GM21737 (cell line): Measurements from ENCODE around the gene GFM2.
"Not testable (repeated sequence)": the region's sequence is repeated elsewhere in the genome, so short reads cannot be mapped to it uniquely, and the experiment has no call there.

Experiments
- ATAC-seq: cut with Tn5 transposase; IDR thresholded peaks from one replicate; pipeline ENCODE4 v1.9.1; 2021; ENCODE audit warnings: mild to moderate bottlenecking, moderate library complexity; ENCODE audit not compliant: unreplicated experiment

GFM2 gene, protein sequence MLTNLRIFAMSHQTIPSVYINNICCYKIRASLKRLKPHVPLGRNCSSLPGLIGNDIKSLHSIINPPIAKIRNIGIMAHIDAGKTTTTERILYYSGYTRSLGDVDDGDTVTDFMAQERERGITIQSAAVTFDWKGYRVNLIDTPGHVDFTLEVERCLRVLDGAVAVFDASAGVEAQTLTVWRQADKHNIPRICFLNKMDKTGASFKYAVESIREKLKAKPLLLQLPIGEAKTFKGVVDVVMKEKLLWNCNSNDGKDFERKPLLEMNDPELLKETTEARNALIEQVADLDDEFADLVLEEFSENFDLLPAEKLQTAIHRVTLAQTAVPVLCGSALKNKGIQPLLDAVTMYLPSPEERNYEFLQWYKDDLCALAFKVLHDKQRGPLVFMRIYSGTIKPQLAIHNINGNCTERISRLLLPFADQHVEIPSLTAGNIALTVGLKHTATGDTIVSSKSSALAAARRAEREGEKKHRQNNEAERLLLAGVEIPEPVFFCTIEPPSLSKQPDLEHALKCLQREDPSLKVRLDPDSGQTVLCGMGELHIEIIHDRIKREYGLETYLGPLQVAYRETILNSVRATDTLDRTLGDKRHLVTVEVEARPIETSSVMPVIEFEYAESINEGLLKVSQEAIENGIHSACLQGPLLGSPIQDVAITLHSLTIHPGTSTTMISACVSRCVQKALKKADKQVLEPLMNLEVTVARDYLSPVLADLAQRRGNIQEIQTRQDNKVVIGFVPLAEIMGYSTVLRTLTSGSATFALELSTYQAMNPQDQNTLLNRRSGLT

GRCh38 chr5:74766849-74767578 lies at the start of gene GFM2, which contains the start of gene NSA2:
Gene GFM2 (minus strand): TSS chr5:74767117. CDS start chr5:74763742, 3,375 bp downstream.
Gene NSA2 (plus strand): TSS chr5:74767249. CDS start chr5:74767361, 112 bp downstream.
- ATAC-seq, result peak; percentile 87

GRCh38 chr5:74810915-74811314 lies 44.0 kb upstream of the GFM2 start:
- ATAC-seq, result no peak

DNA sequence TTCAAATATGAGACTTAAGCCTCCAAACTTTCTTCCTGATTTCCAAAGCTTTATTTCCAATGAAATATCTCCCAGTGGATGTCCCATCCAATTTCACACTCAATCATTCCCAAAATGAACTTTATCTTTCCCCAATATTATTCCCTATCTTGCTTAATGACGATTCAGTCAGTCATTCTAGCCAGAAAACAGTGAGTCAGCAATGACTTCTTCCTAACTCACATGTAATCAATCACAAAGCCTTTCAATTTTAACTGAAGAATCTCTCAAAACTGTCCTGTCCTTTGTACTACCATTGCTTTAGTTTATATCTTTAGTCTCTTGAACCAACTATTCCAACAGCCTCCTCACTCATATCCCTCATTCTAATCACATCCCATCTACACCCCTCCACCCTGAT lies 35.0 kb upstream of the GFM2 start:
- ATAC-seq, result no peak

DNA sequence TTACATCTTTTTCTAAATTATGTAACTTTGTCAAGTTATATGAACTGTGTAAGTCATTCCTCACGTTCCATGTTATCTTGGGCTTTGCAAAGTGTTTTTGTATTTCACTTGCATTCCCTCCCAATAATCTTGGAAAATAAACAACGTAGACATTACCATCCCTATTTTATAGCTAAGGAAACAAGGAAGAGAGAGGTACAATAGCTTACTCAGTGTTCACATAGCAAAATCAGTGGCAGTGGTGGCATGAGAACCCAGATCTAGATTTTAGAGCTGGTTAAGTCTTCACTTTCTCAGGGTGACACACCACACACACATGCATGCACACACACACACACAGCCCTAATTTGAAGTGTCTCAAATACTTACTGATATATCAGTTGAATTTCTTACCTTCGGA lies 34.3 kb upstream of the GFM2 start:
- ATAC-seq, result no peak

DNA sequence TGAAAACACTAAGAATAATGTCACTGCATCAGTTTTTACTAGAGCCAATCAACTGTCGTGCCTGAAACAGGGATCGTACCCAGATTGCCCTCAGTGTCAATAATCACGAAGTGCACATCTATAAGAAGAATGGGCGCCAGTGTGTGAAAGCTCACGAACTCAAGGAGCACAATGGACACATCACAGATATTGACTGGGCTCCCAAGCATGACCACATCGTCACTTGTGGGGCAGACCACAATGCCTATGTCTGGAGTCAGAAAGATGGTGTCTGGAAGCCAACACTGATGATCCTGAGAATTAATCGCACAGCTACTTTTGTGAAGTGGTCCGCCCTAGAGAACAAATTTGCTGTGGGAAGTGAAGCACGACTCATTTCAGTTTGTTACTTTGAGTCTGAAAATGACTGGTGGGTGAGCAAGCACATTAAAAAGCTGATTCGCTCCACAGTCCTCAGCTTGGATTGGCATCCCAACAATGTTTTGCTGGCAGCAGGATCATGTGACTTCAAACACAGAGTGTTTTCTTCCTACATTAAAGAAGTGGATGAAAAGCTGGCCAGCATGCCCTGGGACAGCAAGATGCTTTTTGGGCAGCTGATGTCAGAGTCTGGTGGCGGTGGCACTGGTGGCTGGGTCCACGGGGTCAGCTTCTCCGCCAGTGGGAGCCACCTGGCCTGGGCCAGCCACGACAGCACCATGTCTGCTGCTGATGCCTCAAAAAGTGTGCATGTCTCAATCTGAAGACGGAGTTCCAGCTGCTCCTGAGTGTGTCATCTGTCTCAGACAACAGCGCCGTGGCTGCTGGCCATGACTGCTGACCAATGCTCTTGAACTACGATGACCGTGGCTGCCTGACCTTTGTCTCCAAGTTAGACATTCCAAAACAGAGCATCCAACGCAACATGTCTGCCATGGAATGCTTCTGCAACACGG lies 32.3 kb upstream of the GFM2 start:
- no peak for ATAC-seq

- ATAC-seq, result not testable (repeated sequence)
Measured at GRCh38 chr5:74791669-74792068, 24.8 kb upstream of the GFM2 start.

DNA sequence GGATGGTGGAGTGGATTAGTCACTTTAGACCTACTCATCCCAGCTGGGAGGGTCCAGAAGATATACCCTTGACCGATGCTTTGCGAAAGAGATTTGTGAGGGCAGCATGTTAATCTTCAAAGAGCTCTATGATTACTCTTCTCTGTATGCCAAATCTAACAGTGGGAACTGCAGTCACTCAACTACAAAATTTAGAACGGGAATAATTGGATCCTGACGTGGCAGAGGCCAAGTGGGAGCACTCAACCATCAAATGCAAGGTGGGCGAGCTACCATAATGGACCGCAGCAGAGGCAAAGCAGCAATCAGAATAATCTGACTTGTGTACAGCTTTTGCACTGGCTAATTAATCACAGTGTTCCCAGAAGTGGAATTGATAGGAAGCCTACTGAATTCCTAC lies 20.5 kb upstream of the GFM2 start:
- no peak for ATAC-seq

- no peak for ATAC-seq
Measured at GRCh38 chr5:74786851-74787250, 19.9 kb upstream of the GFM2 start.

GRCh38 chr5:74778609-74779008 lies 11.7 kb upstream of the GFM2 start:
- ATAC-seq, result no peak

DNA sequence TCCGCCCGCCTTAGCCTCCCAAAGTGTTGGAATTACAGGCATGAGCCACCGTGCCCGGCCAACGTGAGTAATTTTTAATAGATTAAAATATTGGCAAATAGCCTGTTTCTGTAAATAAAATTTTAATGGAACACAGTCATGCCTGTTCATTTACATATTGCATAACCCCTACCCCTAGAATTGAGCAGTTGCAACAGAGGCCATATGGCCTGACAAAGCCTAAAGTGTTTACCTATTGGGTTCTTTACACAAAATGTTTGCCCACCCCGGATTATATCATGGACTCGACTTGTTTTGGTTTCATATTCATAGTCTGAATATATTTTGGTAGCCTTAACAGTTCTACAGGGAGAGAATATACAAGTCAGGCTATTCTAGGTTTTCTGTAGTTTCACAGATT lies 5.4 kb upstream of the GFM2 start:
- no peak for ATAC-seq

DNA sequence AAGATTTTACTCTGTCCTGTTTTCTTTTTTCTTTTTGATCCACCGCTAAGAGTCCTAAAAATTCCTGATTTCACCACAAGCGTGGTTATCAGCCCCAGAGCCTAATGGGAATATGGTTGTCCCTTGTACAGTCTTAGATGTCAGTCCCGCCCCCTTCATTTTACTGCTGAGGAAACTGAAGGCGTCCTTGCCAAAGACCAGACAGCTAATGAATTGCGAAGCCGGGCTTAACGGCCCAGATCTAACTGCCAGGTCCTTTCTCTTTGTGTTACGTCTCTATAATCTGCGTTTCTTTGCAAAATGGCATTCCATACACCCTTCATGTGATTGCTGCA lies 629 bp upstream of the GFM2 start:
- peak; percentile 9 for ATAC-seq

DNA sequence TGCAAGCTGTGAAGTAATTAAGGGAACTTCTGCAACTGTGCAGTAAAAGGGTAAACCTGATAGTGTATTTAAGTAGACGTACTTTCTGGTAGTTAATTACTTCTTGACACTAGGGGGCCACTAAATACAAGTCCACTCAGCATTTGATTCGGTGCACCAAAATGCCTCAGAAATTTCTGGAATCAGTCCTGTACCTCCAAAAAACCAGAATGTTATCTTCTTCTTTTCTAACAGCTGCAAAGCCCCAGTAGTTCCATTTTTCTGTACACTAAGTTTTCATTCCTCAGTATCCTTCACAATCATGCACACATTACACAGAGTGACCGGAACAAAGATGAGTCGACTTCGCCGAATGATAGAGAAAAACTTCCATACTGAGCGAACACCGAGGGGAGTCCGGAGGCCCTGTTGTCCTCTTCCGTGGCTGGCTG lies 484 bp downstream of the GFM2 start:
- ATAC-seq, result peak; percentile 41

DNA sequence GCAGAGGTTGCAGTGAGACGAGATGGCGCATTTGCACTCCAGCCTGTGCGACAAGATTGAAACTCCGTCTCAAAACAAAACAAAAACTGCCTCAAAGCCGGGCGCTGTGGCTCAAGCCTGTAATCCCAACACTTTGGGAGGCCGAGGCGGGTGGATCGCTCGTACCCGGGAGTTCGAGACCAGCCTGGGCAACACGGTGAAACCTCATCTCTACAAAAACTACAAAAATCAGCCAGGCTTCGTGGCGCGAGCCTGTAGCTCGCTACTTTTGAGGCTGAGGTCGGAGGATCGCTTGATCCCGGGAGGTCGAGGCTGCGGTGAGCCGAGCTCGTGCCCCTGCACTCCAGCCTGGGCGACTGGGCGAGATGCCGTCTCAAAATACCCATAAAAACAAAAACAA lies 988 bp downstream of the GFM2 start:
- ATAC-seq, result no peak

DNA sequence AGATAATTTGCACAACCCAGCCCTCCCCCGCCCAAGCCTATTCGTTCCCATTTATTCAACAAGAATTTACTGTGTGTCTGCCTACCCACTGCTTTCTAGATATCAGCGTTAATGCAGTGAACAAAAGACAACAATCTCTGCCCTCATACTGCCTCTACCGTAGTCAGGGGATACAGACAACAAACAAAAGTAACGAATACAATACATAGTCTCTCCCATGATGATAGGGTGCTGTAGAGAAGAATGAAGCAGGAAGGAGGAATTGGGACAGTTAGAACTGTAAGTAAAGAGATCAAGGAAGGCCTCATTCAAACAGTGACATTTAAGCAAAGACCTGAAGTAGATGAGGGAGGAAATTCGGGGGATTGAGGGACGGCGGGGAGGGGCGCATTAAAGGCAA lies 1.7 kb downstream of the GFM2 start:
- no peak for ATAC-seq

GRCh38 chr5:74763504-74763903 lies 3.4 kb downstream of the GFM2 start:
- ATAC-seq, result no peak

GRCh38 chr5:74762599-74762998 lies 4.3 kb downstream of the GFM2 start:
- ATAC-seq, result no peak

DNA sequence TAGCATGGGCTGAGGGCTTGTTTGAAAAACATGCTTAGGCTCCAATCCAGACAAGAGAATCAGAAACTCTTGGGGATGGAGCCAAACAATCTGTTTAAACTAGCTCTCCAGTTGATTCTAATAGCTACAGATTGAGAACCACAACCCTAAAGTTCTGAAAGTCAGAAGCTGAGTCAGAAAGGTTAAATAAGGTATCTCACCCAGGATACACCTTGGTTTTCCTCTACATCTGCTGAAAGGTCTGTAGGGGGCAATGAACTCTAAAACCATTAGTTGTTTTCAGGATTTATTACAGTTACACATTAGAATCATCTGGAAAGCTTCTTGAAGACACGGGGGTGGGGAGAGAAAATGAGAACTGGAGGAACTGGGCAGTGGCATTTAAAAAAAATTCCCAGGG lies 5.7 kb downstream of the GFM2 start:
- no peak for ATAC-seq

DNA sequence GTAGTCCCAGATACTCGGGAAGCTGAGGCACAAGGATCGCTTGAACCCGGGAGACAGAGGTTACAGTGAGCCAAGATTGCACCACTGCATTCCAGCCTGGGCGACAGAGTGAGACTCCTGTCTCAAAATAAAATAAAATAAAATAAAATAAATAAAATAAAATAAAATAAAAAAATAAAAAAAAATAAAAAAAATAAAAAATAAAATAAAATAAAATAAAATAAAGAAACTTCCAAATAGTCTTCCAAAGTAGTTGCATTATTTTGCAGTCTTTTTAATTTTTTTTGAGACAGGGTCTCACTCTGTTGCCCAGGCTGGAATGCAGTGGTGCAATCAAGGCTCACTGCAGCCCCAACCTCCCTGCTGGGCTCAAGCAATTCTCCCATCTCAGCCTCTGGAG lies 18.2 kb downstream of the GFM2 start:
- ATAC-seq, result not testable (repeated sequence)

DNA sequence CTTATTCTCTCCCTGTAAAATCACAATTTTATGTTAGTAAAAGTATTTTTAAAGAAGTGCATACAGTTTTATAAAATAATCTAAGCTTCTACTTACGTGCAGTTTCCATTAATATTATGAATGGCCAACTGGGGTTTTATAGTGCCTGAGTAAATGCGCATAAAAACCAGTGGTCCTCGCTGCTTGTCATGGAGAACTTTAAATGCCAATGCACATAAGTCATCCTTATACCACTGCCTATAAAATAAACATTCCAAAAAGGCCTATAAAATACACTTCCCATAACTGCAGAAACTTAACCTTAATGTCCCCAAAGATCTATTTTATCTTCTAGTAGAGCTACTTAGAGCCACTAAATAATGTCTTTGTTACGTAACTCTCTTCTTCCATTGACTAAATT lies 28.5 kb downstream of the GFM2 start:
- ATAC-seq, result no peak

- ATAC-seq, result no peak
Measured at GRCh38 chr5:74736759-74737158, 30.2 kb downstream of the GFM2 start.
